Omental fat pad (tissue), 4 donors: ENCODE measurements around the gene PTPRM. TPM values are rescaled to one million over a fixed set of nuclear protein-coding genes. Genes with fewer than 3 reads are reported as not detected.

Experiments used
- ATAC-seq: fragments of 150-250 bp; one replicate; pipeline ENCODE4 v1.9.1; 2016; ENCODE audit warnings: mild to moderate bottlenecking, moderate library complexity; ENCODE audit not compliant: low FRiP score
- DNase-seq: peaks from one replicate; pipeline ENCODE4 v3.0.0-alpha.2; 2019; ENCODE audit warnings: low spot score
- CTCF ChIP-seq, 3 donors: fragments of 450-650 bp; IDR thresholded peaks; one replicate each; pipeline ENCODE4 v1.5.1; 2016 to 2017; ENCODE audit warnings: antibody characterized with exemption in 3 of 3, mild to moderate bottlenecking in 3 of 3, moderate library complexity in 2 of 3
- total RNA-seq, 4 donors: library from RNA; depleted of rRNA; stranded (reverse); fragments of >200 nt; gene quantifications; one replicate each; pipeline ENCODE4 v1.1.0, GENCODE V29; 2016

The PTPRM gene
- total RNA-seq, 4 donors from 2014 or later = 64.8 to 238 (median 144) TPM

- ATAC-seq = no peak
These were observed 255.6 kb downstream of the PTPRM start for GRCh38 chr18:7822435-7823331.

GRCh38 chr18:7824970-7825369 lies 257.9 kb downstream of the PTPRM start:
- no peak for ATAC-seq
- no peak for DNase-seq
- TF ChIP-seq CTCF (IDR thresholded peaks at IDR 0.05) = no peak

More at GRCh38 chr18:7822435-7823331, 255.6 kb downstream of the PTPRM start:
- no peak for DNase-seq
- no peak for TF ChIP-seq CTCF (IDR thresholded peaks at IDR 0.05)

- DNase-seq (no peak), ATAC-seq (no peak)
- TF ChIP-seq CTCF (IDR thresholded peaks at IDR 0.05) = no peak
These were observed 263.4 kb downstream of the PTPRM start for GRCh38 chr18:7830468-7830867.

- DNase-seq (no peak), ATAC-seq (no peak)
- TF ChIP-seq CTCF (IDR thresholded peaks at IDR 0.05) = no peak
These were observed 272.4 kb downstream of the PTPRM start for GRCh38 chr18:7839548-7839947.

GRCh38 chr18:7840411-7840810 lies 273.3 kb downstream of the PTPRM start:
- no peak for TF ChIP-seq CTCF (IDR thresholded peaks at IDR 0.05)
- DNase-seq (no peak), ATAC-seq (no peak)

- ATAC-seq = no peak
- no peak for DNase-seq
- no peak for TF ChIP-seq CTCF (IDR thresholded peaks at IDR 0.05)
These were observed 276.9 kb downstream of the PTPRM start for GRCh38 chr18:7844017-7844416.

- DNase-seq = no peak
- ATAC-seq = no peak
- no peak for TF ChIP-seq CTCF (IDR thresholded peaks at IDR 0.05)
These were observed 277.3 kb downstream of the PTPRM start for GRCh38 chr18:7844418-7844817.
